Measurements from ENCODE around the gene FN1.

FN1 gene

GRCh38 chr2:215435280-215435869 is 493 bp downstream of the FN1 start:
- 0 out of 2 replicates have a peak overlapping the region, but pooled peaks have one; percentile 19 for H3K27ac ChIP-seq (ENCODE audit: low read length)
- no peaks in the 10 kb centered on the region for H3K79me2 ChIP-seq (ENCODE audit: insufficient read depth, low read length)

GRCh38 chr2:215434447-215435279 is 1.2 kb downstream of the FN1 start:
- Histone ChIP-seq H3K9me3 (ENCODE audit: insufficient read depth, low read length, severe bottlenecking) (no peaks in the 10 kb centered on the region), H3K27me3 (ENCODE audit: insufficient read depth, low read length, poor library complexity) (peaks cover 27% of the 10 kb centered on the region), H2AFZ (ENCODE audit: low read depth, low read length) (no peak overlapping the region), H3K4me1 (ENCODE audit: insufficient read depth, low read length) (peaks cover 19% of the 10 kb centered on the region), H3K36me3 (ENCODE audit: insufficient read depth, low read length) (no peaks in the 10 kb centered on the region), H3K79me2 (ENCODE audit: insufficient read depth, low read length) (no peaks in the 10 kb centered on the region), H3K4me3 (ENCODE audit: low read depth in 1 of 2, low read length in 2 of 2) (0 out of 4 replicates have a peak overlapping the region, but pooled peaks of 1 of the 2 experiments have one; percentile 74), H4K20me1 (ENCODE audit: insufficient read depth, low read length) (no peaks in the 10 kb centered on the region), H3K9ac (ENCODE audit: low read depth, low read length) (no peak overlapping the region), H3K4me2 (ENCODE audit: insufficient read depth, low read length) (peak overlapping the region; percentile 95; the same call in 1 of the 2 replicates), H3K27ac (ENCODE audit: low read length) (no peak overlapping the region)
- no peak for DNase-seq
- ATAC-seq (ENCODE audit: insufficient read depth, low read depth), result no peak
- TF ChIP-seq EZH2 (IDR thresholded peaks at IDR 0.05; ENCODE audit: borderline replicate concordance, low read depth, low read length, severe bottlenecking), result no peak
- TF ChIP-seq CTCF (IDR thresholded peaks at IDR 0.05; ENCODE audit: borderline replicate concordance, extremely low read depth, low read length, poor library complexity, severe bottlenecking), result no peak

More at GRCh38 chr2:215435280-215435869, 493 bp downstream of the FN1 start:
- Histone ChIP-seq H3K4me3 (ENCODE audit: low read depth in 1 of 2, low read length in 2 of 2) (peak overlapping the region; percentile 22 to 74; a peak in 3 of 4 replicates), H3K9me3 (ENCODE audit: insufficient read depth, low read length, severe bottlenecking) (no peaks in the 10 kb centered on the region), H2AFZ (ENCODE audit: low read depth, low read length) (peak overlapping the region; percentile 75), H3K27me3 (ENCODE audit: insufficient read depth, low read length, poor library complexity) (peaks cover 28% of the 10 kb centered on the region), H4K20me1 (ENCODE audit: insufficient read depth, low read length) (no peaks in the 10 kb centered on the region), H3K4me1 (ENCODE audit: insufficient read depth, low read length) (peaks cover 19% of the 10 kb centered on the region), H3K4me2 (ENCODE audit: insufficient read depth, low read length) (peak overlapping the region; percentile 95), H3K36me3 (ENCODE audit: insufficient read depth, low read length) (no peaks in the 10 kb centered on the region), H3K9ac (ENCODE audit: low read depth, low read length) (peak overlapping the region; percentile 58)
- ATAC-seq (ENCODE audit: insufficient read depth, low read depth) (peak; percentile 27), DNase-seq (no peak)
- no peak for TF ChIP-seq CTCF (IDR thresholded peaks at IDR 0.05; ENCODE audit: borderline replicate concordance, extremely low read depth, low read length, poor library complexity, severe bottlenecking)
- TF ChIP-seq EZH2 (IDR thresholded peaks at IDR 0.05; ENCODE audit: borderline replicate concordance, low read depth, low read length, severe bottlenecking), result peak; percentile 77

DNA sequence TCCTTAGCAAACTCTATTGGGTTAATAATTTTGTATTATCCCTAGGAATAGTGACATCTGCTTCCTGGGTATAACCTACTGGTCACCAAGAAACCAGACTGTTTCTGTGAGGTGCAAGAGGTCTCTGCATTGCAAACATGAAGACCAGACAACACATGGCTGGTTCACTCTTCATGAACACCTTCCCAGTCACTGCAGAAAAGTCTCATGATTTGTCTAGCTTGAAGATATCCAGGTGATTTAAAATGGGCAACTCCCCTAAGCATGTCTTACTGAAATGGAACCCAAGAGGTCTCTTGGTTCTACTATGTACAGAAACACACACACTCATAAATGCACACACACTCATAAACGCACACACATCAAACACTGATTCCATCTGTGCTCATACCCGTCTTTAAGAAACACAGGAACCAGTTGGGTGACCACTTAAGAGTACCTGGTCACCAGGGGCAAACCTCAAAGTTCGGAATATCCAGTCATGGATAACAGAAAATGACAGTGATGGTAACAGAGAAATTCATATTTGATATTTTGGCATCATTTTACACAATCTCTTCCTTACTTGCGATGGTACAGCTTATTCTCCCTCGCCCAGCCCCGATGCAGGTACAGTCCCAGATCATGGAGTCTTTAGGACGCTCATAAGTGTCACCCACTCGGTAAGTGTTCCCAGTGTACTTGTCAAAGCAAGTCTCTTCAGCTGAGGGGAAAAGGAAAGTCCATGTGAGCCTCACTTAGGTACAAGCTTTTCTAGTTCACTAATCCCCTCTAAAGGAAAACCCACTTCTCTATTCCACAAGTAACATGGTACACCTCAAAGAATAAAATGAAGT is 2.9 kb downstream of the FN1 start:
- Histone ChIP-seq H3K36me3 (ENCODE audit: insufficient read depth, low read length) (no peaks in the 10 kb centered on the region), H3K9ac (ENCODE audit: low read depth, low read length) (no peak overlapping the region), H3K4me2 (ENCODE audit: insufficient read depth, low read length) (no peak overlapping the region)

More for the DNA sequence above, 2.9 kb downstream of the FN1 start:
- TF ChIP-seq EZH2 (IDR thresholded peaks at IDR 0.05; ENCODE audit: borderline replicate concordance, low read depth, low read length, severe bottlenecking) (no peak), CTCF (IDR thresholded peaks at IDR 0.05; ENCODE audit: borderline replicate concordance, extremely low read depth, low read length, poor library complexity, severe bottlenecking) (no peak)
- Histone ChIP-seq H2AFZ (ENCODE audit: low read depth, low read length) (no peak overlapping the region), H4K20me1 (ENCODE audit: insufficient read depth, low read length) (no peaks in the 10 kb centered on the region), H3K4me3 (ENCODE audit: low read depth in 1 of 2, low read length in 2 of 2) (no peak overlapping the region), H3K27me3 (ENCODE audit: insufficient read depth, low read length, poor library complexity) (peaks cover 22% of the 10 kb centered on the region), H3K27ac (ENCODE audit: low read length) (no peak overlapping the region), H3K4me1 (ENCODE audit: insufficient read depth, low read length) (peaks cover 19% of the 10 kb centered on the region), H3K79me2 (ENCODE audit: insufficient read depth, low read length) (no peaks in the 10 kb centered on the region), H3K9me3 (ENCODE audit: insufficient read depth, low read length, severe bottlenecking) (no peaks in the 10 kb centered on the region)
- DNase-seq, result no peak
- ATAC-seq (ENCODE audit: insufficient read depth, low read depth), result no peak
